T-cell (primary cell): Measurements from ENCODE around the gene PMEPA1. TPM values are rescaled to one million over a fixed set of nuclear protein-coding genes. Genes with fewer than 3 reads are reported as not detected.
A peak's percentile ranks its signal among the peaks of the same experiment; 100 is the strongest.

Experiments
- ATAC-seq, 4 experiments: fragments of 200-7000 bp in 3 of 4; fragments of 150-1000 bp in 1 of 4; cut with Tn5 transposase; replicated peaks in 1 of 4; 1 replicate in 3 of 4; 2 replicates in 1 of 4; pipeline ENCODE4 v1.10.0; 2021; ENCODE audit warnings: moderate library complexity in 3 of 4, mild to moderate bottlenecking in 2 of 4, moderate number of reproducible peaks in 1 of 4
- CTCF ChIA-PET, 2 donors: fragments of 300-600 bp; sonication (Branson Sonifier 250); formaldehyde crosslinking; loops; one replicate each; lab custom pipeline; 2022; ENCODE audit warnings: antibody characterized with exemption in 2 of 2; lab: Charles Lee
- POLR2A ChIA-PET, 2 donors: fragments of 300-600 bp; sonication (Branson Sonifier 250); formaldehyde crosslinking; loops; one replicate each; lab custom pipeline; 2022; ENCODE audit warnings: antibody characterized with exemption in 2 of 2; lab: Charles Lee
- DNase-seq, 35 experiments: peaks; one replicate each; pipeline versions ENCODE4 v3.0.0 to v3.0.0-alpha.2; 2013 to 2023
- H3K27ac ChIP-seq: one replicate; pipeline ENCODE4 v1.5.1; 2013; ENCODE audit warnings: low read length
- H3K27me3 ChIP-seq, 2 experiments: replicated peaks in 1 of 2; 1 replicate in 1 of 2; 2 replicates in 1 of 2; pipeline versions ENCODE4 v1.6.1 to v1.7.0; 2013; ENCODE audit warnings: low read length in 1 of 2, mixed read lengths in 1 of 2; ENCODE audit not compliant: control insufficient read depth in 2 of 2, insufficient read depth in 2 of 2; ENCODE audit errors: extremely low read depth in 1 of 2
- H3K36me3 ChIP-seq, 2 donors: 1 replicate in 1 of 2; 2 replicates in 1 of 2; pipeline versions ENCODE4 v1.6.1 to v1.7.0; 2013; ENCODE audit warnings: low read length in 1 of 2; ENCODE audit not compliant: control insufficient read depth in 2 of 2, insufficient read depth in 1 of 2; ENCODE audit errors: extremely low read depth in 1 of 2
- H3K4me1 ChIP-seq, 2 experiments: 1 replicate in 1 of 2; 2 replicates in 1 of 2; pipeline versions ENCODE4 v1.6.1 to v1.7.0; 2013; ENCODE audit warnings: low read length in 2 of 2, mixed read lengths in 1 of 2; ENCODE audit not compliant: insufficient read depth in 2 of 2, control insufficient read depth in 1 of 2; ENCODE audit errors: extremely low read depth in 1 of 2
- H3K4me3 ChIP-seq, 2 donors: 1 replicate in 1 of 2; 2 replicates in 1 of 2; pipeline versions ENCODE4 v1.5.1 to v1.7.0; 2013; ENCODE audit warnings: mild to moderate bottlenecking in 2 of 2, low read length in 1 of 2, moderate library complexity in 1 of 2; ENCODE audit not compliant: control insufficient read depth in 1 of 2; ENCODE audit errors: extremely low read depth in 1 of 2
- H3K9me3 ChIP-seq: 2 replicates; pipeline ENCODE4 v1.7.0; 2013
- H3K27ac Mint-ChIP-seq, 2 donors: one replicate each; pipeline ENCODE4 v1.8.0; 2020 to 2021; ENCODE audit warnings: mild to moderate bottlenecking in 2 of 2, mixed read lengths in 2 of 2
- H3K27me3 Mint-ChIP-seq, 2 donors: one replicate each; pipeline ENCODE4 v1.8.0; 2021 to 2022; ENCODE audit warnings: mixed read lengths in 2 of 2
- H3K36me3 Mint-ChIP-seq: one replicate; pipeline ENCODE4 v1.8.0; 2021; ENCODE audit warnings: mixed read lengths
- H3K4me1 Mint-ChIP-seq, 3 donors: one replicate each; pipeline ENCODE4 v1.8.0; 2020 to 2022; ENCODE audit warnings: mixed read lengths in 3 of 3, mild to moderate bottlenecking in 1 of 3
- H3K4me3 Mint-ChIP-seq, 3 donors: one replicate each; pipeline ENCODE4 v1.8.0; 2020 to 2022; ENCODE audit warnings: mild to moderate bottlenecking in 3 of 3, mixed read lengths in 3 of 3, moderate library complexity in 3 of 3
- H3K9me3 Mint-ChIP-seq, 3 donors: one replicate each; pipeline ENCODE4 v1.8.0; 2020 to 2022; ENCODE audit warnings: mixed read lengths in 3 of 3
- WGBS: methylation state at CpG from one replicate; pipeline ENCODE4 v1.1.5; 2013; ENCODE audit warnings: missing lambda C conversion rate; ENCODE audit not compliant: insufficient coverage; 5-methylcytosine and 5-hydroxymethylcytosine counted together
- total RNA-seq, 35 experiments: library from RNA in 6 of 35; stranded (reverse) in 6 of 35; fragments of 120-200 nt in 1 of 35; gene quantifications; one replicate each; pipeline versions ENCODE4 v1.2.1 to v1.2.4 and lab custom pipeline; 2013 to 2026

Gene PMEPA1
- total RNA-seq, 5 donors from 2014 or later (not counting 1 experiment from before 2014, with no cell fraction given): 6.0 to 30.4 (median 21.7) TPM

- H3K9me3 Mint-ChIP-seq: peaks cover 0 to 7% (median 6%) of the 10 kb centered on the region in 3 donors
- peaks cover 35 to 63% of the 10 kb centered on the region in 2 experiments for H3K4me1 ChIP-seq
- ATAC-seq (no peak), DNase-seq (no peak)
- POLR2A ChIA-PET: no interaction called here
- H3K27ac ChIP-seq: no peak overlapping the region
- H3K4me3 Mint-ChIP-seq: peak overlapping the region in 1 of 3 donors; percentile 87
- no peaks in the 10 kb centered on the region for H3K9me3 ChIP-seq
- H3K27me3 ChIP-seq: no peaks in the 10 kb centered on the region
- CTCF ChIA-PET: no interaction called here
- no peaks in the 10 kb centered on the region for H3K27me3 Mint-ChIP-seq
- peak overlapping the region; percentile 58 to 87 for H3K27ac Mint-ChIP-seq
- H3K36me3 Mint-ChIP-seq: peaks cover 21% of the 10 kb centered on the region
- no CpG with 5 or more reads among the region's 2 CpGs for WGBS
- no peak overlapping the region for H3K4me3 ChIP-seq
- H3K36me3 ChIP-seq: peaks cover 0 to 2% of the 10 kb centered on the region in 2 donors
- H3K4me1 Mint-ChIP-seq: peaks cover 70 to 77% (median 75%) of the 10 kb centered on the region in 3 donors
Measured at GRCh38 chr20:57625978-57626377, 83.8 kb downstream of the PMEPA1 start.

DNA sequence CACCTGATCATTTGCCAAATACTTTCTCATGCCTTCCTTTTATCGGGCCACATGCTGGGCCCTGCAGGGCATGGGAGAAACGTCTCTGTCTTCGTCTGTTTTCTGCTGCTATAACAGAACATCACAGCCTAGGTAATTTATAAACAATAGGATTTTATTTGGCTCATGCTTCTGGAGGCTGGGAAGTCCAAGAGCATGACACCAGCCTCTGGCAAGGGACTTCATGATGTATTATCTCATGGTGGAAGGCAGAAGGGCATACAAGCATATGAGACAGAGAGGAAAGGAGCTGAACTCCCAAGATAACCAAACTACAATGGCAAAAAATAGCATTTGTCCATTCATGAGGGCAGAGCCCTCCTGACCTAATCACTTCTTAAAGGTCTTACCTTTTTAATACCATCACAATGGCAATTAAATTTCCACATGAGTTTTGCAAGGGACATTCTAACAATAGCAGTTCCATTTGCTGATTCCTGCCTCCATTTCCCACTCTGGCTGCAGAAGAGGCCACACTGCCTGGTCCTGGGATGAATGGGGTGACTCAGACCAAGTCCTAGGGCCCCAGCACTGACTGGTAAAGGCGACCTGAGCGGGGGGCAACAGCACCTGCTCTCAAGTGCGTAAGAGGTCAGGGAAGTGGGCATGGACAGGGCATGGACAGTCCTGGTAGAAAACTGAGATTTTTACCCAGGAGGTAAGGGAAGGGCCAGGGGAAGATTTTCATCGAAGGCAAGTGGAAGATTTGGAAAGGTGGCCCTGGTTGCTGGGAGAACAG lies 84.4 kb downstream of the PMEPA1 start:
- Mint-ChIP-seq H3K27me3 (no peaks in the 10 kb centered on the region), H3K9me3 (peaks cover 0 to 7% (median 6%) of the 10 kb centered on the region in 3 donors), H3K4me3 (peak overlapping the region in 1 of 3 donors; percentile 59), H3K36me3 (peaks cover 21% of the 10 kb centered on the region), H3K4me1 (peaks cover 70 to 77% (median 76%) of the 10 kb centered on the region in 3 donors), H3K27ac (peak overlapping the region; percentile 3 to 11)
- Histone ChIP-seq H3K27me3 (no peaks in the 10 kb centered on the region), H3K4me1 (peaks cover 37 to 68% of the 10 kb centered on the region in 2 experiments), H3K36me3 (peaks cover 0 to 2% of the 10 kb centered on the region in 2 donors), H3K9me3 (no peaks in the 10 kb centered on the region), H3K4me3 (no peak overlapping the region), H3K27ac (no peak overlapping the region)
- CTCF ChIA-PET: interaction anchor here (0.6 to 1.6 kb wide), 2 partner anchors 57 to 1057 kb away, joined by 3 read pairs; no protein-coding TSS in a partner anchor
- WGBS: 83% methylated on average over 3 of the region's 7 CpGs
- POLR2A ChIA-PET: no interaction called here
- DNase-seq (peak in 1 of 35 experiments; percentile 17), ATAC-seq (no peak)

DNA sequence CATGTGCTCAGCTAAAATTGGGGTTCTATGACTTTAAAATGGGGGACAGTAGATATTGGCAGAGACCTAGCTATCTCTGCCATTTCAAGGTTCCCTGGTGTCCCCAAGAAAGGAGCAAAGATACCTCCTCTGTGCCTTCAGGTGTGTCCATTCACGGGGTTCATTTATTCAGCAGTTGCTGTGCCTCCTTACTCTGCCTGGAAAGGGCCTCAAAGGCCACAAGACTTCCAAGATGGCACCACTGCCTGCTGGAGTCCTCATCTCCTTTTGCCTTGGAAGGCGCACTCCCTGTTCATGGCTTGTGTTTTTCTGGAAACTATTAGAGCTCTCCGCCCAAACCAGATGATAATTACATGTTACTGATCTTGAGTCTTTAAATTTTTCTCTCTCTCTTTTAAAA lies 85.7 kb downstream of the PMEPA1 start:
- POLR2A ChIA-PET: no interaction called here

DNA sequence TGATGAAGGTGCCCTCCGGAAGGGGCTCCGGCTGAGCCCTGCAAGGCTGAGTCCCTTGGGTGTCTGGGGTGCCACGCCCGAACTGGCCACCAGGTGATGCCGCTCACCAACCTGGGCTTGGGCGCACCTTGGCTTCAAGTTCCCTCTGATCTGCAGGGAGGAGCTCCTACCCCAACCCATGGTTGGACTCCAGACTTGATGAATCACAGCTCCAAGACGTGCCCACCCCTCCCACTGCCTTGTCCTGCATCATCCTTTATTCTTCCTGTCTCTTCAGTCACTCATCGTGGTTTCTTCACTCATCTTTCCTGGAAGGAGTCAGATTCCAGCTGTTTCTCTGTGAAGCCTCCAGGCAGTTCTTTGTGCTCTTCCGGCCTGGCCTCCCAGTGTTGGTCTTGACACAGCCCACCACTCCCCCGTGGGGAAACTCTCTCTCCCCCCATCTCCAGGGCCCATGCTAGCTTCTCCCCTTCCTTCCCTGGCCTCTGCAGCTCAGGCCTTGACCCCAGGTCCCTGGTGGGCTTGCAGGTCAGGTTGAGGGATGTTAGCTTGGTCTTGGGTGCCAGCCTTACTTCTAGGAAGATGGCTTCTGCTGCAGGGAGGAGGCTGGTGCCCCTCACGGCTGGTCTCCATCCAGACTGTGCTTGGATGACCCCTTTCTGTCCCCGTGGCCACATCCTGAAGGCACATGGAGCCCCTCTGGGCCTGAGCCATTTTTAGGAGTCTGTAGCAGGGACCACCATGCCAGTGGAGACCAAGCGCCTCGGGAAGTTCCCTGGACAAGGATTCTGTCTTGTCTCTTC lies 87.0 kb downstream of the PMEPA1 start:
- peaks cover 0 to 7% (median 6%) of the 10 kb centered on the region in 3 donors for H3K9me3 Mint-ChIP-seq
- no peaks in the 10 kb centered on the region for H3K27me3 ChIP-seq
- CTCF ChIA-PET: interaction anchor here (0.5 to 1.7 kb wide), 9 partner anchors 17 to 87 kb away, joined by 3 to 10 read pairs (median 3); partner anchors contain the start of gene PMEPA1 (in 1 of the 2)
- peak overlapping the region in 1 of 3 donors; percentile 19 for H3K4me3 Mint-ChIP-seq
- no peak overlapping the region for H3K27ac ChIP-seq
- H3K9me3 ChIP-seq: no peaks in the 10 kb centered on the region
- POLR2A ChIA-PET: interaction anchor here in 1 of 2 donors (0.6 kb wide), 1 partner anchor 761 kb away, joined by 7 read pairs; no protein-coding TSS in a partner anchor
- peak in 2 of 4 experiments; percentile 15 to 34 for ATAC-seq
- peaks cover 0 to 2% of the 10 kb centered on the region in 2 donors for H3K36me3 ChIP-seq
- WGBS: 78% methylated on average over 12 of the region's 14 CpGs
- H3K27me3 Mint-ChIP-seq: no peaks in the 10 kb centered on the region
- peaks cover 74 to 79% (median 78%) of the 10 kb centered on the region in 3 donors for H3K4me1 Mint-ChIP-seq
- peaks cover 48 to 69% of the 10 kb centered on the region in 2 experiments for H3K4me1 ChIP-seq
- peak overlapping the region; percentile 78 to 84 for H3K27ac Mint-ChIP-seq
- peaks cover 21% of the 10 kb centered on the region for H3K36me3 Mint-ChIP-seq
- no peak overlapping the region for H3K4me3 ChIP-seq
- DNase-seq: peak; percentile 32 to 82 (median 67)

More for the DNA sequence above, 85.7 kb downstream of the PMEPA1 start:
- Mint-ChIP-seq H3K4me1 (peaks cover 69 to 76% (median 75%) of the 10 kb centered on the region in 3 donors), H3K36me3 (peaks cover 21% of the 10 kb centered on the region), H3K9me3 (peaks cover 0 to 7% (median 6%) of the 10 kb centered on the region in 3 donors), H3K27me3 (no peaks in the 10 kb centered on the region), H3K4me3 (no peak overlapping the region), H3K27ac (peak overlapping the region in 1 of 2 donors; percentile 28)
- Histone ChIP-seq H3K4me1 (peaks cover 42 to 68% of the 10 kb centered on the region in 2 experiments), H3K36me3 (peaks cover 0 to 2% of the 10 kb centered on the region in 2 donors), H3K4me3 (no peak overlapping the region), H3K27me3 (no peaks in the 10 kb centered on the region), H3K9me3 (no peaks in the 10 kb centered on the region), H3K27ac (no peak overlapping the region)
- ATAC-seq (no peak), DNase-seq (no peak)
- WGBS: 82% methylated on average over 1 of the region's 3 CpGs
- CTCF ChIA-PET: interaction anchor here in 1 of 2 donors (1.6 kb wide), 1 partner anchor 58 kb away, joined by 3 read pairs; no protein-coding TSS in a partner anchor

GRCh38 chr20:57622201-57622570 lies 87.6 kb downstream of the PMEPA1 start:
- Histone ChIP-seq H3K36me3 (peaks cover 0 to 2% of the 10 kb centered on the region in 2 donors), H3K27ac (no peak overlapping the region), H3K4me3 (no peak overlapping the region), H3K4me1 (peaks cover 45 to 69% of the 10 kb centered on the region in 2 experiments), H3K27me3 (no peaks in the 10 kb centered on the region), H3K9me3 (no peaks in the 10 kb centered on the region)
- 91% methylated on average over 5 of the region's 7 CpGs for WGBS
- H3K36me3 Mint-ChIP-seq: peaks cover 24% of the 10 kb centered on the region
- no peak for ATAC-seq
- H3K27ac Mint-ChIP-seq: peak overlapping the region; percentile 95 to 97
- H3K4me3 Mint-ChIP-seq: peak overlapping the region in 1 of 3 donors; percentile 19
- peaks cover 0 to 7% (median 6%) of the 10 kb centered on the region in 3 donors for H3K9me3 Mint-ChIP-seq
- no peak for DNase-seq
- CTCF ChIA-PET: interaction anchor here (1.0 to 1.7 kb wide), 6 partner anchors 20 to 59 kb away, joined by 3 to 10 read pairs (median 4); no protein-coding TSS in a partner anchor
- no peaks in the 10 kb centered on the region for H3K27me3 Mint-ChIP-seq
- POLR2A ChIA-PET: no interaction called here
- H3K4me1 Mint-ChIP-seq: peaks cover 74 to 79% (median 78%) of the 10 kb centered on the region in 3 donors
